Measurements from ENCODE around the gene SMG5. TPM values are rescaled to one million over a fixed set of nuclear protein-coding genes. Genes with fewer than 3 reads are reported as not detected.

SMG5 gene
- total and polyA plus RNA-seq, 7 donors, result 46.8 to 90.7 (median 72.4) TPM

DNA sequence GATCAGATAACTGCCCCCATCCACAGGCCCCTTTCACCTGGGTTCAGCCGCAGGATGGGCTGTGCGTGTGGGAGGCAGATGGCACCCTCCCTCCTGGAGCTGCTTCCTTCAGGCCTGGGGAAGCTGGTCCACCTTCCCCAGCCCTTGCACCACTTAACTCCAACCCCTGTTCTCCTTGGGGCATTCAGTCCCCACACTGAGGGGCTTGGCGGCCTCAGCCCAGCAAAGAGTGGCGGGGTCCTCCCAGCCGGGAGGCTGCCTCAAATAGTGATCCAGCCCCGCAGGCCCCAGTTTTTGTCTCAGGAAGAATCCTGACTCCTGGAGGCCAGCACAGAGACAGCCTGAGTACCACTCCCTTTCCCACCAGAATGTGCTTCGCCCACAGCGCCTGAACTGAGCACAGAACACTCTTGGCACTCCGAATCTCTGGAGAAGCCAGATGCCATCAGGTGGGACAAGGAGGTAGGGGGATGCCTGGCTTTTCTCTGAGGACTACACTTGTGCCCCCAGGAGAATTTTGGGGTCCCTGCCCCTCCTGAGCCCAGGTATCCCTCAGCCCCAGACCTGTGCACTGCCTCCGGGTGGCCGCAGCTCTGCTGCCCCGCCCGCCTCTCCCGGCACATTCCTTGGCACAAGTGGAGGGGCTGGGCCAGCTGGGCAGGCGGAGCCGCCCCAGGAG is 35.7 kb downstream of the SMG5 start:
- ATAC-seq, result peak; percentile 41 to 74 (median 65)
- Histone ChIP-seq H3K4me1 (peaks cover 9% of the 10 kb centered on the region), H3K27me3 (ENCODE audit: insufficient read depth in 3 of 3, low read length in 2 of 3) (peaks cover 0 to 17% (median 10%) of the 10 kb centered on the region in 3 donors), H3K36me3 (ENCODE audit: insufficient read depth in 1 of 2, low read depth in 1 of 2) (peaks cover 0 to 37% of the 10 kb centered on the region in 2 donors), H3K27ac (no peak overlapping the region), H3K4me3 (no peak overlapping the region), H3K9me3 (no peaks in the 10 kb centered on the region)
- 29 to 34% (median 34%) methylated on average over 15 to 16 of the region's 16 CpGs for WGBS, 3 donors
- TF ChIP-seq CTCF (IDR thresholded peaks at IDR 0.05), result no peak
- intact Hi-C loops (cut with DNase I), result no loop called here
- DNase-seq, result peak; percentile 53 to 72

GRCh38 chr1:156246241-156246780 is 36.3 kb downstream of the SMG5 start:
- WGBS, 3 donors, result 39 to 58% (median 46%) methylated on average over 9 to 10 of the region's 10 CpGs
- Histone ChIP-seq H3K4me3 (peak overlapping the region; percentile 52), H3K36me3 (ENCODE audit: insufficient read depth in 1 of 2, low read depth in 1 of 2) (peaks cover 0 to 32% of the 10 kb centered on the region in 2 donors), H3K27ac (no peak overlapping the region), H3K4me1 (peaks cover 9% of the 10 kb centered on the region), H3K27me3 (ENCODE audit: insufficient read depth in 3 of 3, low read length in 2 of 3) (peaks cover 0 to 17% (median 10%) of the 10 kb centered on the region in 3 donors), H3K9me3 (no peaks in the 10 kb centered on the region)
- no peak for TF ChIP-seq CTCF (IDR thresholded peaks at IDR 0.05)
- no peak for ATAC-seq
- intact Hi-C loops (cut with DNase I), result no loop called here
- no peak for DNase-seq

DNA sequence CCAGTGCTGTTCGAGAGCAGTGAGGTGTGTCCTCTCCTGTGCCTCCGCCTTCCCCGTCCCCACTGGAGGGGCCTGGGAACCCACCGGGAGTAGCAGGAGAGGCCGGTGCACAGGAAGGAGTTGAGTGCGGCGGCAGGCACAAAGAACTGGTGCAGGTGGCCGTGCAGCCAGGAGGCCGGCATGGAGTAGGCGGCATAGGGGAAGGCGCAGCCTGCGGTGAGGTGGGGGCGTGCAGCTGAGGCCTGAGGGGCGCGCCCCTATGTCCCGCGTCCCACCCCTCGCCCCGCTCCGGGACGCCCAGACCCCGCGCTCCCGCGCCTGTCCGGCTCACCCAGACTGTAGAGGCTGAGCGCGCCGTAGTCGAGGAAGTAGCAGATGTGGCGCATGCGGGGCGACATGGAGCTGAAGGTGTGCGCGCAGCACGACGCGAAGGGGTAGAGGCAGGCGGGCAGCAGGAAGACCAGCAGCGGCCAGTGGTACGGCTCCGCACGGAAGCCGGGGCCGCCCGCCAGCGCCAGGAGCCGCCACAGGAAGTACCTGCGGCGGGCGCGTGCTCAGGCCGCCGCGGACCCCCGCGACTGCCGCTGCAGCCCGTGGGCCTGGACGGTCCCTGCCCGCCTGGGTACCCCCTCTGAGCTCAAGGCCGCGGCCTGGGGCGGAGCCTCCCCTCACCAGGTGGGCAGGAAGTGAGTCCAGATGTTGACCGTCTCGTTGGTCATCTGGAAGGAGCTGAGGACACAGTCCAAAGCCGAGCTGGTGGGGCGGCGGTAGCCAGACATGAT is 37.0 kb downstream of the SMG5 start:
- Histone ChIP-seq H3K27me3 (ENCODE audit: insufficient read depth in 3 of 3, low read length in 2 of 3) (peaks cover 0 to 17% (median 10%) of the 10 kb centered on the region in 3 donors), H3K27ac (no peak overlapping the region), H3K4me1 (peaks cover 9% of the 10 kb centered on the region), H3K36me3 (ENCODE audit: insufficient read depth in 1 of 2, low read depth in 1 of 2) (peaks cover 0 to 32% of the 10 kb centered on the region in 2 donors), H3K4me3 (peak overlapping the region; percentile 52), H3K9me3 (no peaks in the 10 kb centered on the region)
- intact Hi-C loops (cut with DNase I), result no loop called here
- ATAC-seq, result peak; percentile 5 to 23 (median 15)
- TF ChIP-seq CTCF (IDR thresholded peaks at IDR 0.05), result no peak
- DNase-seq, result peak in 1 of 2 donors; percentile 30
- 1 to 4% (median 3%) methylated on average over 55 to 69 of the region's 69 CpGs for WGBS, 3 donors

DNA sequence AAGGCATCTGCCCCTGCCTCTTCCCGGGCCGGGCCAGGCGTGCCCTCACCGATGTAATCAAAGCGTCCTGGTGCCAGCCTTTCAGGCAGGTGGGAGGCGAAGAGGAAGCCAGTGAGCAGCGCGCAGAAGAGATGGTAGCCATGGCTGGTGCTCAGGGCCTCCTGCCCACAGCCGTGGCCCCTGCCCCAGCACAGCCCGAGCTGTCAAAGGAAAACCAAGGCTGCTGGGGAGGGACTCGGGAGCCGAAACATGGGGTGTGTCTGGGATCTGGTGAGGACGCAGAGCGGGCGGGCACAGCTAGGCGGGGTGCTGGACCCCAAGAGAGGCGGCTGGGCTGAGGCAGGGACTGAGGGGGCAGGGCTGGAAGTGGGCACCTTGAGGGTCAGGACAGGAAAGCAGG is 37.9 kb downstream of the SMG5 start:
- peaks cover 9% of the 10 kb centered on the region for H3K4me1 ChIP-seq
- peaks cover 0 to 32% of the 10 kb centered on the region in 2 donors for H3K36me3 ChIP-seq (ENCODE audit: insufficient read depth in 1 of 2, low read depth in 1 of 2)
- H3K9me3 ChIP-seq, result no peaks in the 10 kb centered on the region
- intact Hi-C loops (cut with DNase I), result no loop called here
- no peak overlapping the region for H3K27ac ChIP-seq
- no peak for TF ChIP-seq CTCF (IDR thresholded peaks at IDR 0.05)
- ATAC-seq (no peak), DNase-seq (no peak)
- peaks cover 0 to 17% (median 10%) of the 10 kb centered on the region in 3 donors for H3K27me3 ChIP-seq (ENCODE audit: insufficient read depth in 3 of 3, low read length in 2 of 3)
- WGBS, 3 donors, result 80 to 83% (median 82%) methylated on average over 17 of the region's 17 CpGs
- H3K4me3 ChIP-seq, result no peak overlapping the region

Data from psoas muscle (tissue), 8 donors.